ENCODE data around the gene ZER1. TPM values are rescaled to one million over a fixed set of nuclear protein-coding genes. Genes with fewer than 3 reads are reported as not detected.

The ZER1 gene
- total RNA-seq, 1 donor from 2014 or later, result 8.7 TPM

DNA sequence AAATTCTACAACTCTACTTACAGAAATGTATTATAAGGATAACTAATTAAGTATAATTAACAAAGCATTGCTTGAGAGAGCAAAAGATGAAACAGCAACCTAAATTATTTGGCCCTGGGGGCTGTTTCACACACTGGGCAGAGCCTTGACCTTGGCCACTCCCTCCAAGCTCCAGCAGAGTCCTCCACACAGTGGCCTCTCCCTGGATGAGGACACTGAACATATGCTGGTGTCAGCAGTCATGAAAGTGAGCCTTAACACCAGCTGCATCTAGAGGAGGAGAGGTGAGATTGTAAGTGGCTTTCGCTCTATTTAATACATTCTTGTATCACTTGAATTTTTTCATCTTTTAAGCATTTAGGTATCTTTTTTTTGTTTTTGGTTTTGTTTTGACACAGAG, 24.5 kb downstream of the ZER1 start:
- peaks cover 8% of the 10 kb centered on the region for H3K36me3 ChIP-seq (ENCODE audit: control insufficient read depth, insufficient read depth, low read length)
- TF ChIP-seq, protein P1, sequence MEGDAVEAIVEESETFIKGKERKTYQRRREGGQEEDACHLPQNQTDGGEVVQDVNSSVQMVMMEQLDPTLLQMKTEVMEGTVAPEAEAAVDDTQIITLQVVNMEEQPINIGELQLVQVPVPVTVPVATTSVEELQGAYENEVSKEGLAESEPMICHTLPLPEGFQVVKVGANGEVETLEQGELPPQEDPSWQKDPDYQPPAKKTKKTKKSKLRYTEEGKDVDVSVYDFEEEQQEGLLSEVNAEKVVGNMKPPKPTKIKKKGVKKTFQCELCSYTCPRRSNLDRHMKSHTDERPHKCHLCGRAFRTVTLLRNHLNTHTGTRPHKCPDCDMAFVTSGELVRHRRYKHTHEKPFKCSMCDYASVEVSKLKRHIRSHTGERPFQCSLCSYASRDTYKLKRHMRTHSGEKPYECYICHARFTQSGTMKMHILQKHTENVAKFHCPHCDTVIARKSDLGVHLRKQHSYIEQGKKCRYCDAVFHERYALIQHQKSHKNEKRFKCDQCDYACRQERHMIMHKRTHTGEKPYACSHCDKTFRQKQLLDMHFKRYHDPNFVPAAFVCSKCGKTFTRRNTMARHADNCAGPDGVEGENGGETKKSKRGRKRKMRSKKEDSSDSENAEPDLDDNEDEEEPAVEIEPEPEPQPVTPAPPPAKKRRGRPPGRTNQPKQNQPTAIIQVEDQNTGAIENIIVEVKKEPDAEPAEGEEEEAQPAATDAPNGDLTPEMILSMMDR (IDR thresholded peaks at IDR 0.05; ENCODE audit: insufficient read depth, low read length, severe bottlenecking), result no peak
- FAIRE-seq, result no peak
- no peaks in the 10 kb centered on the region for H3K27me3 ChIP-seq (ENCODE audit: control insufficient read depth, insufficient read depth, low read length)
- DNase-seq (ENCODE audit: low read depth), result no peak
- no peak overlapping the region for H3K4me3 ChIP-seq (ENCODE audit: low read depth, low read length)

DNA sequence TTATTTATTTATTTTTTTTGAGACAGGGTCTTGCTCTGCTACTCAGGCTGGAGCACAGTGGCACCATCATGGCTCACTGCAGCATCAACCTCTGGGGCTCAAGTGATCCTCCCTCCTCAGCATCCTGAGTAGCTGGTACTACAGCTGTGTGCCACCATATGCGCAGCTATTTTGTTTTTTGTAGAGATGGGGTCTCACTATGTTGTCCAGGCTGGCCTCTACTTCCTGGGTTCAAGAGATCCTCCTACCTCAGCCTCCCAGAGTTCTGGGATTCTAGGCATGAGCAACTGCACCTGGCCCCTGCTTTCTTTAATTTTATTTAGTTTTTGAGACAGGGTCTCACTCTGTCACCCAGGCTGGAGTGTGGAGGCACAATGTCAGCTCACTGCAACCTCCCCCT, 28.3 kb downstream of the ZER1 start:
- no peaks in the 10 kb centered on the region for H3K27me3 ChIP-seq (ENCODE audit: control insufficient read depth, insufficient read depth, low read length)
- FAIRE-seq (no peak), DNase-seq (ENCODE audit: low read depth) (no peak)
- TF ChIP-seq, protein P1 (IDR thresholded peaks at IDR 0.05; ENCODE audit: insufficient read depth, low read length, severe bottlenecking), result no peak
- H3K4me3 ChIP-seq (ENCODE audit: low read depth, low read length), result no peak overlapping the region
- H3K36me3 ChIP-seq (ENCODE audit: control insufficient read depth, insufficient read depth, low read length), result peaks cover 6% of the 10 kb centered on the region

DNA sequence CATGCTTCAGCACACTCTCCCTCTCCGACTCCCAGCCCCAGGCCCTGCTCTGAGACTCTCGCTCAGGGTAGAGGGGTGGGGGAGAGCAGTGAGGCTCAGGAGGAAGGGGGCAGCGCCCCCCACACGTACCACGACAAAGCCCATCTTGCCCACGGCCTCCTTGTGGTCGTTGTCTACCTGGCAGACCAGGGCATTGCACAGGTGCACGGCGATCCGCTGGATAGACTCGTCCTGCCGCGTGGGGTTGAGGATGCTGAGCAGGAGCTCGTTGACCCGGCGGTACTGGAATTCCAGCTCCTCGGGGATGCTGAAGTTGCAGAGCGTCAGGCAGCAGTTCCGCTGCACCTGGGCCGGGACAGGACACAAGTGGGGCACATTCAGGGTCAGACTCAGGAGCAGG, 29.3 kb downstream of the ZER1 start:
- no peak for FAIRE-seq
- no peak for DNase-seq (ENCODE audit: low read depth)
- Histone ChIP-seq H3K36me3 (ENCODE audit: control insufficient read depth, insufficient read depth, low read length) (peaks cover 6% of the 10 kb centered on the region), H3K27me3 (ENCODE audit: control insufficient read depth, insufficient read depth, low read length) (no peaks in the 10 kb centered on the region), H3K4me3 (ENCODE audit: low read depth, low read length) (no peak overlapping the region)
- TF ChIP-seq, protein P1 (IDR thresholded peaks at IDR 0.05; ENCODE audit: insufficient read depth, low read length, severe bottlenecking), result no peak

DNA sequence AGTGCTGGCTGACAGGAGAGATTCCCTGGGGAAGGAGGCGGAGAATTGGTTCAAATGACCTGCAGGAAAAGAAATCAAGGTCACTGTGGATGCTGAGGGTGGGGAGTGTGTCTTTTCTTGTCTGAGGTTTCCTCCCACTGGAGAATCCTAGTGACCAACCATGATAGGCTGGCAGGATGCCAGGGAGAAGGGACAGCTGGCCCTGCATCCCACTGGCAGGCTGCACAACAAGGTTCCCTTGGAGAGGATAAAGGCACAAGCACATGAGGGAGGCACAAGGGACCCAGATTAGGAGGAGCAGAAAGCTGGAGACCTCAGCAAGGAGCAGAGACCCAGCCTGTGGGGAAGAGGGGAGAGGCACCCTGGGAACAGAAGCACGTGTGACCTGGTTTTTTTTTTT, 36.4 kb downstream of the ZER1 start:
- Histone ChIP-seq H3K4me3 (ENCODE audit: low read depth, low read length) (no peak overlapping the region), H3K36me3 (ENCODE audit: control insufficient read depth, insufficient read depth, low read length) (peaks cover 10% of the 10 kb centered on the region), H3K27me3 (ENCODE audit: control insufficient read depth, insufficient read depth, low read length) (no peaks in the 10 kb centered on the region)
- DNase-seq (ENCODE audit: low read depth), result no peak
- no peak for FAIRE-seq
- TF ChIP-seq, protein P1 (IDR thresholded peaks at IDR 0.05; ENCODE audit: insufficient read depth, low read length, severe bottlenecking), result no peak

DNA sequence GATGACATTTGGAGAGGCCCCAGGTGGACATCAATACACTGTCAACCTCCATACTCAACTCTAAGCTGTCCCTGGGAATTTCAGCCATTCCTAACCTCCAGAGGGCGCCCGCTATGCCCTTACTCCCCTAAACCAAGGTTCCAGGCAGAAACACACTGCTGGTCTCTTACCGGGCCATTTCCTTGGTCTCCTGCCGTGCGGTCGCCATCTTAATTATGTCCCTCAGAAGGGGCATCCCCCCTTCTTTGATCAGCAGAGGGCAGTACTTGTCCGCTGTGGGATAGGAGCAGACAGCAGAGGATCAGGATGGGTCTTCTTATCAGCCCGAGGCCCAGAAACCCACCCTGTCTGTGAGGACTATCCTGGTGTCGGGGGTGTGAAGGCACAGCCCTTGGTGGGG, 38.5 kb downstream of the ZER1 start:
- H3K4me3 ChIP-seq (ENCODE audit: low read depth, low read length), result no peak overlapping the region
- H3K27me3 ChIP-seq (ENCODE audit: control insufficient read depth, insufficient read depth, low read length), result no peaks in the 10 kb centered on the region
- FAIRE-seq (peak; percentile 72), DNase-seq (ENCODE audit: low read depth) (peak; percentile 76)
- H3K36me3 ChIP-seq (ENCODE audit: control insufficient read depth, insufficient read depth, low read length), result peaks cover 7% of the 10 kb centered on the region
- TF ChIP-seq, protein P1 (IDR thresholded peaks at IDR 0.05; ENCODE audit: insufficient read depth, low read length, severe bottlenecking), result peak; percentile 85

DNA sequence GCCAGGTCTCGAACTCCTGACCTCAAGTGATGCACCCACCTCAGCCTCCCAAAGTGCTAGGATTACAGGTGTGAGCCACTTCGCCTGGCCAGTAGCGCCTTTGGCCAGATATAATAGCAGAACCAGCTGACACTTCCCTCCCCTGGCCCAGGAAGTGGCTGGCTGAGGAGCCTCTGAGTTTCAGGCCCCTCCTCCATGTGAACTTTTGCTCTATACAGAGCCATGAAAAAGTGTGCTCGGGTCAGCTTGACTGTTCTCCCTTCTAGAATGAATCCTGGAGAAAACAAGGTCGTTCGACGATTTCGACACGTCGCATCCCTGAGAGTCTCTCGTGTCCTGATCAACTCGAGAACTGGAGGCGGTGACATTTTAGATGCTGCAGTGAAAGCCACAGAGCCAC, 39.2 kb downstream of the ZER1 start:
- Histone ChIP-seq H3K4me3 (ENCODE audit: low read depth, low read length) (no peak overlapping the region), H3K27me3 (ENCODE audit: control insufficient read depth, insufficient read depth, low read length) (no peaks in the 10 kb centered on the region), H3K36me3 (ENCODE audit: control insufficient read depth, insufficient read depth, low read length) (peaks cover 7% of the 10 kb centered on the region)
- FAIRE-seq (no peak), DNase-seq (ENCODE audit: low read depth) (no peak)
- TF ChIP-seq, protein P1 (IDR thresholded peaks at IDR 0.05; ENCODE audit: insufficient read depth, low read length, severe bottlenecking), result no peak

All from bronchial epithelial cell (primary cell).